Spleen (tissue), 11 donors: ENCODE results near the gene CD37. TPM values are rescaled to one million over a fixed set of nuclear protein-coding genes. Genes with fewer than 3 reads are reported as not detected.
"Not testable (repeated sequence)": the region's sequence is repeated elsewhere in the genome, so short reads cannot be mapped to it uniquely, and the experiment has no call there.

Source experiments
- DNase-seq: peaks from one replicate; pipeline ENCODE4 v3.0.0-alpha.2; 2020
- H3K27ac ChIP-seq, 8 donors: fragments of 200-600 bp; sonication (generic) in 7 of 8; 1 replicate in 4 of 8; 2 replicates in 4 of 8; pipeline versions ENCODE4 v1.5.0 to v1.8.0; 2016 to 2021; ENCODE audit warnings: inconsistent platforms in 4 of 8, mild to moderate bottlenecking in 4 of 8, moderate library complexity in 1 of 8
- H3K27me3 ChIP-seq, 7 donors: fragments of 200-600 bp; sonication (generic) in 6 of 7; replicated peaks in 1 of 7; 1 replicate in 4 of 7; 2 replicates in 3 of 7; pipeline versions ENCODE4 v1.5.0 to v1.8.0; 2016 to 2021; ENCODE audit warnings: inconsistent platforms in 3 of 7, mild to moderate bottlenecking in 1 of 7
- H3K36me3 ChIP-seq, 6 donors: fragments of 200-600 bp; sonication (generic) in 5 of 6; 1 replicate in 4 of 6; 2 replicates in 2 of 6; pipeline versions ENCODE4 v1.5.0 to v1.8.0; 2016 to 2021; ENCODE audit warnings: inconsistent platforms in 2 of 6
- H3K4me1 ChIP-seq, 6 donors: fragments of 200-600 bp; sonication (generic) in 5 of 6; 1 replicate in 3 of 6; 2 replicates in 3 of 6; pipeline versions ENCODE4 v1.5.0 to v1.8.0; 2016 to 2021; ENCODE audit warnings: inconsistent platforms in 3 of 6
- H3K4me3 ChIP-seq, 8 donors: fragments of 200-600 bp; sonication (generic) in 7 of 8; 1 replicate in 4 of 8; 2 replicates in 4 of 8; pipeline versions ENCODE4 v1.5.0 to v1.8.0; 2016 to 2021; ENCODE audit warnings: inconsistent platforms in 4 of 8, mild to moderate bottlenecking in 4 of 8, moderate library complexity in 2 of 8
- H3K9me3 ChIP-seq, 8 donors: fragments of 200-600 bp; sonication (generic) in 7 of 8; 1 replicate in 4 of 8; 2 replicates in 4 of 8; pipeline versions ENCODE4 v1.5.0 to v1.8.0; 2016 to 2021; ENCODE audit warnings: inconsistent platforms in 4 of 8
- CTCF ChIP-seq, 11 experiments: fragments of 200-600 bp in 7 of 11; fragments of 450-650 bp in 4 of 11; sonication (generic) in 4 of 11; IDR thresholded peaks in 8 of 11; conservative IDR thresholded peaks in 3 of 11; 1 replicate in 7 of 11; 2 replicates in 4 of 11; pipeline versions ENCODE4 v1.4.0 to v1.8.0; 2016 to 2021; ENCODE audit warnings: antibody characterized with exemption in 11 of 11, inconsistent platforms in 4 of 11, mild to moderate bottlenecking in 1 of 11
- POLR2A ChIP-seq, 3 donors: fragments of 450-650 bp; IDR thresholded peaks; one replicate each; pipeline ENCODE4 v1.5.1; 2017; ENCODE audit warnings: antibody characterized with exemption in 3 of 3, mild to moderate bottlenecking in 1 of 3
- POLR2AphosphoS5 ChIP-seq, 3 donors: sonication (generic); formaldehyde crosslinking; IDR thresholded peaks; one replicate each; pipeline ENCODE4 v1.5.1; 2017; ENCODE audit warnings: antibody characterized with exemption in 3 of 3
- whole genome bisulfite sequencing, 5 donors: extraction: QIAGEN DNeasy Blood & Tissue Kit in 3 of 5; methylation state at CpG; one replicate each; pipeline versions ENCODE4 v1.1.5 to v1.1.7; 2013 to 2018; 5-methylcytosine and 5-hydroxymethylcytosine counted together
- intact Hi-C: fragments of 100-400 bp; cut with DNase I; formaldehyde crosslinking; loops from one replicate; pipeline ENCODE4 v1.15.0; 2023; ENCODE audit warnings: low total_unique reads
- polyA plus RNA-seq, 3 donors: library from polyadenylated mRNA; stranded (reverse); fragments of 200-250 nt; gene quantifications; one replicate each; pipeline ENCODE4 v1.2.1, GENCODE V29; 2013
- total RNA-seq, 7 donors: library from RNA; depleted of rRNA in 3 of 7; stranded (reverse); fragments of >200 nt in 3 of 7; fragmentation: NEBNext Ultra II Directional in 4 of 7; extraction: Animal tissue kit (Norgen Biotek cat#: 25700) in 4 of 7; gene quantifications; one replicate each; pipeline versions ENCODE4 v1.1.0 to v1.2.1, GENCODE V29; 2016 to 2021
- donor health status: healthy with polysubstance abuse.
- donor health status: DM: no; HTN: no; CAD: no; lungs with moderate emphysema.
- donor health status: DM: no; HTN: no; CAD: no.
- donor health status: Bipolar disorder and iron deficiency.
- donor health status: healthy.
- donor health status: DM: no; HTN: no; CAD: no.
- donor health status: DM: yes; HTN: yes; CAD: no.

Gene CD37
- total and polyA plus RNA-seq, 10 donors = 297 to 516 (median 403) TPM

DNA sequence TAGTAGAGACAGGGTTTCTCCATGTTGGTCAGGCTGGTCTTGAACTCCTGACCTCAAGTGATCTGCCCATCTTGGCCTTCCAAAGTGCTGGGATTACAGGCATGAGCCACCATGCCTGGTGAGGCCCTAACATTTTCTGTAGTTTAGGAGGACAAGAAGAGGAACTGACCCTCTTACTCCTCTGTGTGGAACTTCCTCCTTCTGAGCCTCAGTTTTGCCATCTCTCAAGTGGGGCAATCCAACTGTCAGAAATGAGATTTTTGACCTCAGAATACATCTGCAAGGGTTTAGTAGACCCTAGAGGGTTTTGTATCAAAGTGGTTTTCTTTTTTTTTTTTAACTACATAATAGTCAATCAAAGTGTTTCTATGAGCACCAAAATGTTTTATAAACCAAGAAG lies 30.9 kb downstream of the CD37 start:
- peaks cover 3 to 37% (median 29%) of the 10 kb centered on the region in 6 donors for H3K4me1 ChIP-seq
- TF ChIP-seq CTCF (IDR thresholded peaks at IDR 0.05 in 8 of 11, conservative IDR thresholded peaks at IDR 0.05 in 3 of 11) = no peak
- no peak for TF ChIP-seq POLR2AphosphoS5 (IDR thresholded peaks at IDR 0.05)
- no peak for TF ChIP-seq POLR2A (IDR thresholded peaks at IDR 0.05)
- intact Hi-C loops = no loop called here
- H3K9me3 ChIP-seq = peaks cover 0 to 26% (median 22%) of the 10 kb centered on the region in 8 donors
- no peak overlapping the region for H3K4me3 ChIP-seq
- H3K36me3 ChIP-seq = no peaks in the 10 kb centered on the region
- no peak overlapping the region for H3K27ac ChIP-seq
- H3K27me3 ChIP-seq = peaks cover 0 to 47% (median 9%) of the 10 kb centered on the region in 7 donors
- DNase-seq = no peak

DNA sequence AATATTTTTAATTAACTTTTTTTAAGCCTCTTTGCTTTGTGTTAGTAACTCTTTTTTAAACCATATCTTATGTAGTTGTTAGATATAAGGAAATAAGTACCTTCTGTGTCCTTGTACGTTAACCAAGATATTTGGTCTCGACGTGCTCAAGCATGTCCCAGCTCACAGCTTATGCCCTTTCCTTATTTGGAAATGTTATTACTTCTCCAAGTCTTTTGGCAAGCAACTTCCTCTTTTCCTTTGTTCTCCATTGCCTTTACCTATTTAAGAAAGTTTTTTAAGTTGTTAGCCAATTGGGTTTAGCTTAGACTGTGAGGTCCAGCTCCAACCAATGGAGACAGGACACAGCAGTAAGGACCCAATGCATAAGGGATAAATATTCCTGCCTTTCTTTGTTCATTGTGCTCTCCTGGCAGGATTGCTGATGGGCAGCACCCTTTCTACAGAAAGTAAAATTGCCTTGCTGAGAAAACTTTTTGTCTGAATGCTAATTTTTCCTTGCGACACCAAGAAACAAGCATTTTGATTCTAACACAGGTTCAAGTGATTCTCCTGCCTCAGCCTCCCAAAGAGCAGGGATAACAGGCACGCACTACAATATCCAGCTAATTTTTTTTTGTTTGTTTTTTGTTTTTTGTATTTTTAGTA lies 33.6 kb downstream of the CD37 start:
- Histone ChIP-seq H3K27me3 (peaks cover 0 to 19% (median under 1%) of the 10 kb centered on the region in 7 donors), H3K36me3 (no peaks in the 10 kb centered on the region), H3K4me1 (peaks cover 0 to 10% (median 3%) of the 10 kb centered on the region in 6 donors), H3K9me3 (peaks cover 0 to 26% (median 22%) of the 10 kb centered on the region in 8 donors), H3K4me3 (no peak overlapping the region), H3K27ac (no peak overlapping the region)
- intact Hi-C loops = no loop called here
- TF ChIP-seq POLR2A (IDR thresholded peaks at IDR 0.05) = no peak
- TF ChIP-seq CTCF (IDR thresholded peaks at IDR 0.05 in 8 of 11, conservative IDR thresholded peaks at IDR 0.05 in 3 of 11) = no peak
- no peak for TF ChIP-seq POLR2AphosphoS5 (IDR thresholded peaks at IDR 0.05)
- WGBS, 5 donors = 79 to 91% (median 87%) methylated on average over 5 of the region's 5 CpGs
- no peak for DNase-seq

- no peak for DNase-seq
- Histone ChIP-seq H3K4me1 (no peaks in the 10 kb centered on the region), H3K4me3 (no peak overlapping the region), H3K27ac (no peak overlapping the region), H3K27me3 (no peaks in the 10 kb centered on the region), H3K36me3 (no peaks in the 10 kb centered on the region), H3K9me3 (peaks cover 0 to 26% (median 22%) of the 10 kb centered on the region in 8 donors)
- intact Hi-C loops = no loop called here
- 73 to 95% (median 78%) methylated on average over 3 of the region's 3 CpGs for WGBS, 5 donors
- TF ChIP-seq POLR2A (IDR thresholded peaks at IDR 0.05) (no peak), POLR2AphosphoS5 (IDR thresholded peaks at IDR 0.05) (no peak), CTCF (IDR thresholded peaks at IDR 0.05 in 8 of 11, conservative IDR thresholded peaks at IDR 0.05 in 3 of 11) (no peak)
Observed at GRCh38 chr19:49371184-49371583, 36.0 kb downstream of the CD37 start.

- WGBS, 5 donors = 73 to 89% (median 76%) methylated on average over 3 of the region's 3 CpGs
- H3K36me3 ChIP-seq, H3K27ac ChIP-seq, DNase-seq, H3K27me3 ChIP-seq, intact Hi-C loops, H3K4me3 ChIP-seq, H3K4me1 ChIP-seq: not testable (repeated sequence)
- peaks cover 0 to 24% (median 22%) of the 10 kb centered on the region in 8 donors for H3K9me3 ChIP-seq
Observed at GRCh38 chr19:49373174-49373573, 38.0 kb downstream of the CD37 start.
